ENCODE results near the gene TRHDE. TPM values are rescaled to one million over a fixed set of nuclear protein-coding genes. Genes with fewer than 3 reads are reported as not detected.
"Not testable (repeated sequence)": the region's sequence is repeated elsewhere in the genome, so short reads cannot be mapped to it uniquely, and the experiment has no call there.

The TRHDE gene
- total RNA-seq, 1 experiment from 2014 or later, result 1.2 TPM

- DNase-seq (ENCODE audit: low read depth), result no peak
These were observed 359.9 kb downstream of the TRHDE start for GRCh38 chr12:72631926-72632685.

- no peak for DNase-seq (ENCODE audit: low read depth)
These were observed 370.5 kb downstream of the TRHDE start for GRCh38 chr12:72642706-72643105.

DNA sequence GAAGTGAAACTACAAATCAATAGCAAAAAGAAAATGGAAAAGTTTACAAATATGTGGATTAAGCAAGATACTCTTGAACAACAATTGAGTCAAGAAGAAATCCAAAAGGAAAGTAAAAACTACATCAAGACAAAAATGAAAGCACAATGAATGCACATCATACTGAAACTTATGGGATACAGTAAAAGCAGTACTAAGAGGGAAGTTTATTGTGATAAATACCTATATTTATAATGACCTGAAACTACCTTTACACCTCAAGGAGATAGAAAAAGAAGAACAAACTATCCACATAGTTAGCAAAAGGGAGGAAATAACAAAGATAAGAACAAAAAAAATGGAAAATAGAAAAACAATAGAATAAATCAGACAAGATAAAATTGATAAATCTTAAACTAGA lies 375.0 kb downstream of the TRHDE start:
- DNase-seq (ENCODE audit: low read depth), result no peak

GRCh38 chr12:72658615-72659014 lies 386.4 kb downstream of the TRHDE start:
- no peak for DNase-seq (ENCODE audit: low read depth)

- DNase-seq (ENCODE audit: low read depth), result not testable (repeated sequence)
These were observed 388.0 kb downstream of the TRHDE start for GRCh38 chr12:72660174-72660573.

DNA sequence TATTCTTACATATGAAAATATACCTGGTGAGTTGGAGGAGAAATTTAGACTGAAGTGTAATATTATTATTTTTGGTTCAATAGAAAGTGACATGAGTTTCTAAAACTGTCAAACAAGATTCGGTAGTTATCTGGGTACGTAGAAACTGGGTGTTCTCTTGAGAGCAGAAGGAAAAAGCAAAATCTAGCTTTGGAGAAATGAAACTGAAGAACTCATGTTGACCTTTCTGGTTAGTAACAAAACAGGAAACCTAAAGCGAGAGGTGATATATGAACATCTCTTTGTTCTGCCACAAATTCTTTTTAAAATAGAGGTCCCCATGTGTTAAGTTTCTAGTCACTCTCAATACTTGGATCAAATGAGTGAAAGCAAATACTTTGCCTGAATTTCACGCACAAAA lies 401.7 kb downstream of the TRHDE start:
- no peak for DNase-seq (ENCODE audit: low read depth)

GRCh38 chr12:72676556-72676955 lies 404.4 kb downstream of the TRHDE start:
- no peak for DNase-seq (ENCODE audit: low read depth)

GRCh38 chr12:72677139-72677538 lies 405.0 kb downstream of the TRHDE start:
- no peak for DNase-seq (ENCODE audit: low read depth)

DNA sequence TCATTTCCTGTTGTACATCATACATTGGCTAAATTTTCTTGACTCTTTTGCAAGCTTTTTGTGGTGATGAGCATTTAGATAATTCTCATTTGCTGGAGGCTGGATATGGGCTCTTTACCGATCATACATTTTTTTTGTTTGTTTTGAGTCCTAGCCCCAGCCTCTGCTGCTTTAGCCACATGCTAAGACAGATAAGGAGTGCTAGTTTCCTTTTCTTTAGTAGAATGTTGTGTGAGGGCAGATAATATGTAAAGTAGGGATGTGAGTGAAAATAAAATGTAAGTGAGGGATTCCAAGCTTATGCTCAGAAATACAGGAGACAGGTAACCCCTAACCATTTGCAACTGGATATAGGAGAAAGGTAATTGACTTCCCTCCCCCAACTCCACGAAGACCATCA lies 405.7 kb downstream of the TRHDE start:
- no peak for DNase-seq (ENCODE audit: low read depth)

DNA sequence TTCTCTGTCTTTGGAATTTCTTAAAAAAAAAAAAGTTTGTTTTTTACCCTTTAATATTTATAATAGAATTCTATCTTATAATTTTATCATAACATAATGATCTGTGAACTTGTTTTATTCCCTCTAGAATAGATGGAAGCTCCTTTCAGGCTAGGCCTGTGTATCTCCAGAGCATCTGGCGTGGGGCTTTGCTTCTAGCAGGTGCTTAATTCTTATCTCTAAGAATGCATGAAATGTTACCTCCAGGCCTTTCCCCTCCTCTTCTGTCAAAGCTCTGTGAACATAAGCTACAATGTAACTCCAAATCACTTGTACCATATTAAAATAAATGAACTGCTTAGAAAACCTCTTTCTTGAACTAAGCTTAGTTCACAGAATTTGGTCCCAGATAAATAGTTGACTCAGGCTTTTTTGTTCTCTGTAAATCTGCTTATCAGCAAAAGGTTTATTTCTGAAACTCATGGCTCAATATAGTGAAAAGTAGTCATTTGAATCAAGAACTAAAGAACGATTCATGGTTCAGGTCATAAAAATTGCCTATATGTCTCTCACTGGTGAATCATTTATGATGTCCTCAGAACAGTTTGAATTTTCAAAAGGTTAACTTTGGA lies 407.1 kb downstream of the TRHDE start:
- no peak for DNase-seq (ENCODE audit: low read depth)

GRCh38 chr12:72681028-72681427 lies 408.9 kb downstream of the TRHDE start:
- DNase-seq (ENCODE audit: low read depth), result no peak

GRCh38 chr12:72684491-72684890 lies 412.3 kb downstream of the TRHDE start:
- DNase-seq (ENCODE audit: low read depth), result no peak

- no peak for DNase-seq (ENCODE audit: low read depth)
These were observed 420.2 kb downstream of the TRHDE start for GRCh38 chr12:72692338-72692737.

GRCh38 chr12:72694193-72694592 lies 422.0 kb downstream of the TRHDE start:
- no peak for DNase-seq (ENCODE audit: low read depth)

GRCh38 chr12:72699362-72699761 lies 427.2 kb downstream of the TRHDE start:
- DNase-seq (ENCODE audit: low read depth), result no peak

- not testable (repeated sequence) for DNase-seq (ENCODE audit: low read depth)
These were observed 439.9 kb downstream of the TRHDE start for GRCh38 chr12:72712025-72712424.

GRCh38 chr12:72716221-72716620 lies 444.1 kb downstream of the TRHDE start:
- DNase-seq (ENCODE audit: low read depth), result no peak

- DNase-seq (ENCODE audit: low read depth), result no peak
These were observed 444.9 kb downstream of the TRHDE start for GRCh38 chr12:72717036-72717435.

All from RPMI7951 (cell line).